Activated CD8-positive, alpha-beta memory T cell treated with anti-CD3 and anti-CD28 coated beads, Interleukin-2, amount 10 ng/mL, durations not matched to agents 7 days and 5 days (primary cell): Measurements from ENCODE around the gene PRKD2. TPM values are rescaled to one million over a fixed set of nuclear protein-coding genes. Genes with fewer than 3 reads are reported as not detected.
A peak's percentile ranks its signal among the peaks of the same experiment; 100 is the strongest.

Experiments used
- ATAC-seq: fragments of 150-1000 bp; cut with Tn5 transposase; one replicate; pipeline ENCODE4 v1.10.0; 2021; ENCODE audit warnings: moderate library complexity
- CTCF ChIA-PET: fragments of 350-600 bp; sonication (Branson Sonifier 250); formaldehyde crosslinking; loops from one replicate; lab custom pipeline; 2021; ENCODE audit warnings: antibody characterized with exemption; lab: Charles Lee
- DNase-seq: peaks from one replicate; pipeline ENCODE4 v3.0.0-alpha.2; 2020
- H3K27ac Mint-ChIP-seq: one replicate; pipeline ENCODE4 v1.8.0; 2021; ENCODE audit warnings: mild to moderate bottlenecking, mixed read lengths
- H3K27me3 Mint-ChIP-seq: one replicate; pipeline ENCODE4 v1.8.0; 2021; ENCODE audit warnings: mixed read lengths
- H3K36me3 Mint-ChIP-seq: one replicate; pipeline ENCODE4 v1.8.0; 2021; ENCODE audit warnings: mild to moderate bottlenecking, mixed read lengths
- H3K4me1 Mint-ChIP-seq: one replicate; pipeline ENCODE4 v1.8.0; 2021; ENCODE audit warnings: mixed read lengths
- H3K4me3 Mint-ChIP-seq: one replicate; pipeline ENCODE4 v1.8.0; 2021; ENCODE audit warnings: mild to moderate bottlenecking, moderate library complexity, mixed read lengths
- H3K9me3 Mint-ChIP-seq: one replicate; pipeline ENCODE4 v1.8.0; 2022; ENCODE audit warnings: low read depth, mixed read lengths
- total RNA-seq, 2 experiments: library from RNA; stranded (reverse); gene quantifications; one replicate each; pipeline ENCODE4 v1.2.3, GENCODE V29; 2021

PRKD2 gene
- total RNA-seq, 2 experiments from 2014 or later, result 147 to 187 TPM

DNA sequence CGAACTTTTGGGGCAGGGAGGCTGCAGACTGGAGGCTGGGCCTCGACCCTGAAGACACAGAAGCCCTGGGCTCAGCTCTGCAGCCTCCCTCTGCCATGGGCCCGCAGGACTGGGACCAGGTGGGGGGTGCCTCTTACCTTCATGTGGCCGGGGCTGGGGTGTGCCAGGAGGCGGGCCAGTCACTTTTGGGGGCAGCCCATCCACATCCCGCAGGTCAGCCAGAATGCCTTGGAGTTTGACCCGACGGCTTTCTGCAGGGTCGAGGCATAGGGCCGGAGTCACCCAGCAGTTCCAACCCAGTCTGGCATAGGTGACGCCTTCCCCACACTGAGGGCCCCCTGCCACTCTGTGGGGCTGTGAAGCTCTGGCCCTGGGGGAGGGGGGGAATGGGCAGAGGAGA is 10.8 kb upstream of the PRKD2 start:
- H3K9me3 Mint-ChIP-seq, result no peaks in the 10 kb centered on the region
- ATAC-seq (no peak), DNase-seq (no peak)
- H3K27ac Mint-ChIP-seq, result no peak overlapping the region
- no peaks in the 10 kb centered on the region for H3K27me3 Mint-ChIP-seq
- no peak overlapping the region for H3K4me3 Mint-ChIP-seq
- CTCF ChIA-PET, result interaction anchor here (1.0 to 5.0 kb wide), 18 partner anchors 8 to 114 kb away, joined by 3 to 86 read pairs (median 6); partner anchors contain the start of genes DACT3 and PRKD2
- peaks cover 32% of the 10 kb centered on the region for H3K4me1 Mint-ChIP-seq
- H3K36me3 Mint-ChIP-seq, result peaks cover 22% of the 10 kb centered on the region

DNA sequence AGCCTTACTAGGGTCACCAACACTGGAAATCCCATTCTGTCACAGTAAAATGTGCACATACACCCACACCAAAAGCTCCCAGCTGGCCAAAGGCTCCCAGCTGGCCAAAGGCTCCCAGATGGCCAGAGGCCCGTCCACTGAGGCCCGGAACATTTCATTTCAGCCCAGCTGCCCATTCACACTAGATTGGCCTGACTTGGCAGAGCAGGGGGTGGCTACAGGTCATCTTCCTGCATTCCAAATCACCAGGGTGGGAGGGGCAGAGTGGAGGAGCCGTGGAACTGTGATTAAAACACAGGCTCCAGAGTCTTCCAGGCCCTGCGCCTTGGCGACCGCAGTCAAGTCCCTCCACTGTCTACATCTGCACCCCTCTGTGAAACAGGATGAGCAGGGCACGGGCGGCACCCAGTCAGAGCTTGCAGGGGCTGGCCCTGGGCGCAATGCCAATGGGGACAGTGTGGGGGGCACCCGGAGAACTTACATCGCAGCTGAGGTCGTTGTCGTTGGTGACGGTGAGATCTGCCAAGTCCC is 10.1 kb upstream of the PRKD2 start:
- CTCF ChIA-PET, result interaction anchor here (1.2 to 3.7 kb wide), 5 partner anchors 9 to 30 kb away, joined by 3 to 43 read pairs (median 9); partner anchors contain the start of gene PRKD2
- no peaks in the 10 kb centered on the region for H3K27me3 Mint-ChIP-seq
- H3K27ac Mint-ChIP-seq, result no peak overlapping the region
- H3K4me3 Mint-ChIP-seq, result no peak overlapping the region
- H3K36me3 Mint-ChIP-seq, result peaks cover 22% of the 10 kb centered on the region
- no peak for DNase-seq
- H3K4me1 Mint-ChIP-seq, result peaks cover 31% of the 10 kb centered on the region
- H3K9me3 Mint-ChIP-seq, result no peaks in the 10 kb centered on the region
- no peak for ATAC-seq

DNA sequence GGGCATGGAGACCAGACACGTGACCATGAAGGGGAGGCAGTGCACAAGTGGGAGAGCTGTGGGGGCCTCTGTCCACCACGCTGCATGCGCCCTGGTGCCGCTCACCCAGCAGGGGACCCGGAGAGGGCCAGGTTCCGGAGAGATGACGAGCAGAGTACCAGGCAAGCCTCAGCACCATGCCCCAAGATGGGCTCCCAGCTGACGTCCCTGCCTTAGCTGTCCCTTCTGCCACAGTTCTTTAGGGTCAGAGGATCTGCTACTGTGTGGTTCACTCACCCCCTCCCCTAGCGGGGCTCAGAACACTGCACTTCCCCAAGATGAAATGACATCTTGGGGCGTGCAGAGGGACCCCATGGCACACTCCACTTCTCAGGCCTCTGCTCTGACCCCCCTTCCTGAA is 9.6 kb upstream of the PRKD2 start:
- Mint-ChIP-seq H3K4me1 (peaks cover 29% of the 10 kb centered on the region), H3K27ac (no peak overlapping the region), H3K4me3 (no peak overlapping the region), H3K36me3 (peaks cover 24% of the 10 kb centered on the region), H3K27me3 (no peaks in the 10 kb centered on the region), H3K9me3 (no peaks in the 10 kb centered on the region)
- ATAC-seq (no peak), DNase-seq (no peak)
- CTCF ChIA-PET, result interaction anchor here (1.2 to 3.7 kb wide), 2 partner anchors 8 to 12 kb away, joined by 3 to 43 read pairs; partner anchors contain the start of gene PRKD2

DNA sequence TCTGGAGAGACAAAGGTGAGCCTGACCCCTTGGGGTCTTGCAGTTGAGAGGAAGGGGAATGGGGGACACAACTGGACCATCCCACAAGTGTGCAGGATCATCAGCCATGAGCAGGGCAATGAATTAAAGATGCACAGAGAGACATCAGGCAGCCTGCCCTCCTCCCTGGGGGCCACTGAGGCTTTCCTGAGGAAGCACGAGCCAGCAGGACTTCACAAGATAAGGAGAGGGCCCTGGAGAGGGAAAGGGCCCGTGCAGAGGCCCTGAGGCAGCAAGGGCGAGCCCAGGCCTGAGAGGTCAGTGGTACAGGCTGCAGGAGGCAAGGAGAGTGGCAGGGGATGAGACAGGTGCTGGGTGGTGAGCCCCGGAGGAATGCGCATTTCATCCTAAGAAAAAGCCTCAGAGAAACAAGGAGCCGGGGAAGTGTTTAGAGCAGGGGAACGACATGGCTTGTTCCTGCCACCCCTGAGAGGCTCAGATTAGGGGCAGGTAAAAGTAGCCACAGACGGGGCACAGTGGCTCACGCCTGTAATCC is 9.0 kb upstream of the PRKD2 start:
- CTCF ChIA-PET, result interaction anchor here (1.5 kb wide), 1 partner anchor 21 kb away, joined by 5 read pairs; no protein-coding TSS in a partner anchor
- H3K4me1 Mint-ChIP-seq, result peaks cover 24% of the 10 kb centered on the region
- no peaks in the 10 kb centered on the region for H3K27me3 Mint-ChIP-seq
- no peak overlapping the region for H3K27ac Mint-ChIP-seq
- ATAC-seq (no peak), DNase-seq (no peak)
- peaks cover 24% of the 10 kb centered on the region for H3K36me3 Mint-ChIP-seq
- H3K9me3 Mint-ChIP-seq, result no peaks in the 10 kb centered on the region
- H3K4me3 Mint-ChIP-seq, result no peak overlapping the region

DNA sequence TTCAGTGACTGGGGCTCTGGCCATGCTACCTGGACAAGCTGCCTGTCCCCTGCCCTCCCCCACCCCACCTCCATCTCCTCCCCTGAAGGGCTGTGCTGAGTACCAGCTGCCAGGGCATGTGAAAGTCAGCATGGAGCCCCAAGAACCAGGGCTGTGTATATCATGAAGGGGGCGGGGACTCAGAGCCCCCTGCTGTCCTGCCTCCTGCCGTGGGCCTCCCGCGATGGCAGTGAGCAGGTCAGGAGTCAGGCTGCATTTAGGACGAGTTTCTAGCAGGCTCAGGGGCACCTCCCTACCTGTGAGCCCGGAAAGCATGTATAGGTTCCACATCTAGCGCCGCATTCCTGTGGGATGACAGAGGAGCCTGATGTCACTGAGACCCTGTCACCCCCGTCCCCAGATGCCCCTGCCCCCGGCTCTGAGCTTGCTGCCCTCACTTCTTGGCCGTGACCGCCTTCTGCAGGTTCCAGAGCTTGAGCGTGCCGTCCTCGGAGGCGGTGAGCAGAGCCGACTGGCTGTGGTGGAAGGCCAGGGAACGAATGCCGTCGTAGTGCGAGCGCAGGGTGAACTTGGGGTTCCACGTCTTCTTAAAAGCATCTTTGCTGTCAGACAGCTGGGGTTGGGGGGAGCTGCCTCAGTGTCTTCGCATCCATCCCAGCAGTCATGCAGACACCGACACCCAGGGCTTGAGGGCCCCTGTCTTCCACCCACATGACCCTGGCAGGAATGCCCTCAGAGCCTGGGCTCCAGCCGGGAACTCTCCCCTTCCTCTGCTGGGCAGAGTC is 8.3 kb upstream of the PRKD2 start:
- Mint-ChIP-seq H3K27ac (no peak overlapping the region), H3K27me3 (no peaks in the 10 kb centered on the region), H3K4me3 (no peak overlapping the region), H3K36me3 (peaks cover 26% of the 10 kb centered on the region), H3K4me1 (peaks cover 23% of the 10 kb centered on the region), H3K9me3 (no peaks in the 10 kb centered on the region)
- CTCF ChIA-PET, result interaction anchor here (1.5 to 1.6 kb wide), 2 partner anchors 18 to 21 kb away, joined by 3 to 5 read pairs; no protein-coding TSS in a partner anchor
- ATAC-seq (no peak), DNase-seq (no peak)

DNA sequence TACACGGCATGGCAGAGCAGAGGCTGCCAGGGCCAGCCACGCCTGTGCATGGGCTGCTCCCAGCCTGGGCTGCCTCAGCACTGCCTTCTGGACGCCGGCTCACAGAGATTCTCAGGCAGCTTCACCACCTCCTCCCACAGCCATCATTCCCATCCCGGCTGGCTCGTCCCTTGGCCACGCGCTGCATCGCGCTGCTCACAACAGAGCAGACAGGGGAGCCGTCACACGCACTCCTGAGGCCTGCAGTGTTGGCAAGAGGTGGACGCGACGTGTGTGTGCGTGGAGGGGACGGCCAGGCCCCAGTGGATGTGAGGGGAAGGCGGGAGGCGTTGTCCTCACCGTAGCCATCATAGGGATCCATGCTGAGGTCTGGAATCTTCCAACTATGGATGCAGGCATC is 7.6 kb upstream of the PRKD2 start:
- no peak for DNase-seq
- Mint-ChIP-seq H3K27ac (no peak overlapping the region), H3K4me3 (no peak overlapping the region), H3K36me3 (peaks cover 29% of the 10 kb centered on the region), H3K4me1 (peaks cover 25% of the 10 kb centered on the region), H3K9me3 (no peaks in the 10 kb centered on the region), H3K27me3 (no peaks in the 10 kb centered on the region)
- CTCF ChIA-PET, result interaction anchor here (1.5 to 2.5 kb wide), 3 partner anchors 12 to 20 kb away, joined by 3 to 8 read pairs (median 5); no protein-coding TSS in a partner anchor
- ATAC-seq, result no peak

DNA sequence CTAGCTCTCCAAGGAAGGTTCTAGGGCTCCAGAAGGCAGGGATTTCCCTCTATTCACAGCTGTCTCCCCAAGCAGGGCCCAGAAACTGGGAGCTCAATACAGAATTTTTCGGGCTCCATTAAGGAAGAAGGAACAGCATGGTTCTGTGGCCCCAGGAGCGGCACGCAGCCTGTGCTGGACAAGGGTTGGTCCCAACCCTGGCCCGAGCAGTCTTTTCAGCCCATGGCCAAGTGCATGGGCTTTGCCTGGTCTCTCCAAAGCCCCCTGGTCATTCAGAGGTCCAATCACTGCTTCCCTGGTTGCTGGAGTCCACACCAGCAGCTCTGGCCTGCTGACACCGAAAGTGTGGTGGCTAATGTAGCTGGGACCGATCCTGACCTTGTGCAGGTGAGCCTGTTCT is 6.6 kb upstream of the PRKD2 start:
- DNase-seq (no peak), ATAC-seq (no peak)
- Mint-ChIP-seq H3K4me1 (peaks cover 29% of the 10 kb centered on the region), H3K36me3 (peaks cover 29% of the 10 kb centered on the region), H3K9me3 (no peaks in the 10 kb centered on the region), H3K27ac (peak overlapping the region; percentile 56), H3K4me3 (no peak overlapping the region), H3K27me3 (no peaks in the 10 kb centered on the region)
- CTCF ChIA-PET, result interaction anchor here (1.1 to 2.5 kb wide), 2 partner anchors 11 to 30 kb away, joined by 5 to 8 read pairs; no protein-coding TSS in a partner anchor

DNA sequence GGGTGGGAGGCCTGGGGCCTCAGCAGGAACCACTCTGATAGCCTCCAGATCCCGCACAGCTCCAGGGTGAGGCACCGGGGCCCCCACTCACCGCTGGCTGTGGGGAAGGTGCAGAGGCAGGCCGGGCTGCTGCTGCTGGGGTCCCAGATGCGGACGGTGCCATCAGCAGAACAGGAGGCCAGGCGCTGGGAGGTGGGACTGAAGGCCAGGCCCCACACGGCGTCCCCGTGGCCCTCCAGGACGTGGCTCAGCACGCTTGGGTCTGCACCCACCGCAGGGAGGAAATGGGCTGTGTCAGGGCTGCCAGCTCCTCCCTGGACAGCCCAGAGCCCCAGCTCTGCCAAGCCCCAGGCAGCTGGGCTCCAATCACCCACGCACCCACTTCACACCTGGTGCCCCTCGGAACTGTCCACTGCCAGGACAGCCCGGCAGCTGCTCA is 6.1 kb upstream of the PRKD2 start:
- CTCF ChIA-PET, result interaction anchor here (1.1 to 2.5 kb wide), 2 partner anchors 10 to 31 kb away, joined by 5 to 8 read pairs; no protein-coding TSS in a partner anchor
- Mint-ChIP-seq H3K4me3 (no peak overlapping the region), H3K4me1 (peaks cover 34% of the 10 kb centered on the region), H3K27me3 (no peaks in the 10 kb centered on the region), H3K27ac (peak overlapping the region; percentile 56), H3K36me3 (peaks cover 30% of the 10 kb centered on the region), H3K9me3 (no peaks in the 10 kb centered on the region)
- ATAC-seq (no peak), DNase-seq (no peak)

DNA sequence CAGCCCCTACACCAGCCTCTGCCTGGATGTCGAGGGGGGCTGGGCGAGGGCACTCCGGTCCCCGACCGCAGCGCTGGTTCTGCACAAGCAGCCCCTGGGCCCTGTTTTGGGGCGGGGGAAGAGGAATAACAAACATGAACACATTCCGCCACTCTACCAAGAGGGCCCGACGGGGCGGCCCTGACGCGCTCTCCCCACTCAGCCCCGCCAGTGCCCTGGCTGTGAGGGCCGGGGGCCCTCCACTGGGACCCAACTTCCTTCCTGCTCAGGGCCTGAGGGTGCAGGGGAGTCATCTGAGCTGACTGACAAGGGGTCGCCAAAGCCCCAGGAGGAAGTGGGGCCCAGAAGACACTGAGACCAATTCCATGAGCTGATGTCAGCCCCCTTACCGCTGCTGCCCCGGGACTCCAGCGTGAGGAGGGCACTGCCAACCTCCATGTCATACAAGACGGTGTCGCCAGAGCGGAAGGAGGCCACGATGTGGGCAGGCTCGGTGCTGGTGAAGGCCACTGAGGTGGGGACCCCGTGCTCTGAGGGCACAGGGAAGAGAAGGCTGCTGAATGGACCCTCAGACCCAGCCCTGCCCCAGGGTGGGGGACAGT is 5.6 kb upstream of the PRKD2 start:
- CTCF ChIA-PET, result interaction anchor here (2.5 kb wide), 1 partner anchor 10 kb away, joined by 8 read pairs; no protein-coding TSS in a partner anchor
- no peak for ATAC-seq
- no peak for DNase-seq
- Mint-ChIP-seq H3K9me3 (no peaks in the 10 kb centered on the region), H3K27me3 (no peaks in the 10 kb centered on the region), H3K4me1 (peaks cover 38% of the 10 kb centered on the region), H3K4me3 (no peak overlapping the region), H3K36me3 (peaks cover 29% of the 10 kb centered on the region), H3K27ac (peak overlapping the region; percentile 56)

DNA sequence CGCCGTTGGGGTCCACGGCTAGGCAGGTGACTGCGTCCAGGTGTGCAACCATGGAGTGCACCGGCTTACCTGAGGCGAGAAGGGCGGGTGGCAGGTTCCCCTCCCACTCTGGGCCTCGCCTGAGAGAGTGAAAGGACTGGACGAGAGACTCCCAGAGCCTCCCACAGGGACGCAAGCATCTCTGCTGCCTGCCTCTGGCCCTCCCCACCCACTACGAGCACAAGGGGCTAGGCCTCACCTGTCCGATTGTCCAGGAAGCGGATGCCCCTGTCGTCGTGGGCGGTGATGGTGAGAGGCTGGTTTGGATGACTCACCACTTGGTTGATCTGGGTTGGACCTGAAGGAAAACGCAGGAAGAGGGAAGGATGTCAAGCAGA is 5.1 kb upstream of the PRKD2 start:
- DNase-seq (no peak), ATAC-seq (no peak)
- H3K27me3 Mint-ChIP-seq, result no peaks in the 10 kb centered on the region
- H3K27ac Mint-ChIP-seq, result no peak overlapping the region
- H3K4me1 Mint-ChIP-seq, result peaks cover 38% of the 10 kb centered on the region
- CTCF ChIA-PET, result interaction anchor here (2.5 kb wide), 1 partner anchor 9 kb away, joined by 8 read pairs; no protein-coding TSS in a partner anchor
- H3K36me3 Mint-ChIP-seq, result peaks cover 28% of the 10 kb centered on the region
- no peaks in the 10 kb centered on the region for H3K9me3 Mint-ChIP-seq
- no peak overlapping the region for H3K4me3 Mint-ChIP-seq

DNA sequence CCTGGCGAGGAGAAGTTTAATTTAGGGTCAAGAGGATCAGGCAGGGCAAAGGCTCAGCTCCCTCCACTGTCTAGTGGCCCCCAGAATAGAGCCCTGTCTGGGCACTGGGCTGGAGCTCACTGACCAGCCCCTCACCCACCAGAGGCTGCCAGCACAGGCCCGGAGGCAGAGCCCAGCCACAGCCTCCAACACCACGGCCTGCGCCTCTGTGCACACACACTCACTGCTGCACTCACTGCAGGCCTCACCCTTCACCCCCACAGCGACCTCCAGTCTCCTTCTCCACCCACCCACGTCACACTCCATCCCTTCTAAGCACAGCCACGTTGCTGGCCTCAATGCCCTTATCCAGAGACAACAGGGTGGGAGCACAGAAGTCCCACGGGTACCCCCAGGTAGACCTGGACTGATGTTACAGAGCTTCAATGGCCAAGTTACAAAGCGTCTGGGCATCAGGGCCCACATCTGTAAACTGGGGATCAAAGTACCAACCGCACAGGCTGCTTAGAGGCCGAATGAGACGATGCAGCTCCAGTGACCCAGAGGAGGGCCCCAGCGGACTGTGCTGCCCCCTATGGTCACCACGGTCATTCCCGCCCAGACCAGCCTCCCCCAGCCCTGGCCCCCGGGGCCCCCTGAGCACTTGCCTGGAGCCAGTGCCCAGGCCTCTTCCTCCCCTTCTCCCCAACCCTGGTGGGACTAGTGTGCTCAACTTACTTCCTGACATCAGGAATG is 4.5 kb upstream of the PRKD2 start:
- peaks cover 38% of the 10 kb centered on the region for H3K4me1 Mint-ChIP-seq
- H3K27me3 Mint-ChIP-seq, result no peaks in the 10 kb centered on the region
- CTCF ChIA-PET, result interaction anchor here (1.4 kb wide), 1 partner anchor 19 kb away, joined by 3 read pairs; no protein-coding TSS in a partner anchor
- no peak overlapping the region for H3K4me3 Mint-ChIP-seq
- no peak overlapping the region for H3K27ac Mint-ChIP-seq
- ATAC-seq, result no peak
- H3K9me3 Mint-ChIP-seq, result no peaks in the 10 kb centered on the region
- DNase-seq, result no peak
- H3K36me3 Mint-ChIP-seq, result peaks cover 26% of the 10 kb centered on the region

DNA sequence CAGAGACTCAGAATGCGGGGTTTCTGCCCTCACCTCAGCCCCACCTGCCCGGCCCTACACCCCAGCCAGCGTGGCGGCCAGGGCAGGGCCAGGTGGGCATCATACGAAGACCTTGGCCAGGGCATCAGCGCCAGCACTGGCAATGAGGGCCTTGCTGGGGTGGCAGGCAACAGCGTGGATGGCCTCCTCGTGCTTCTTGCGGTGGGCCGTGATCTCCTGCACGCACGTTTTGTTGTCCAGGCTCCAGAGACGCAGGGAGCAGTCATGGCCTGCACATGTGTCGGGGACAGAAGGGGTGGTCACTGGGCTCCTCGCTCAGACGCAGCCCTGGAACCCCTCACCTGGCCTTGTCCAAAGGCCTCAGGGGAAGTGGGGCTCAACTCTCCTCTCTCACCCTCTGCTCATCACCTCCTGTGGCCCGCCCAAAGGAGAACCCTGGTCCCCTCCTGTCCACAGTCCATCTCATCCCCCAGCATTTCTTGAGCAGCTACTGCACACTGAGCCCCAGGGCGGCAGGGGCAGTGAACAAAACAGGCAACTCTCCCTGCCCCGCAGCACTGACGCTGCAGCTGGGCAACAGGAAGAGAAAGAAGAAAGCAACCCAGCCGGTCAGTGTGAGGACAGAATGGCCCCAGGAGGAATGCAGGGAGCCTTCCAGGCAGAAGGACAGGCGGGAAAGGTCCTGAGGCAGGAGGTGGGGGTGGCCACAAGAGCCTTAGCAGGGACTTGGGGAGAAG is 3.8 kb upstream of the PRKD2 start:
- Mint-ChIP-seq H3K27ac (no peak overlapping the region), H3K27me3 (no peaks in the 10 kb centered on the region), H3K4me3 (no peak overlapping the region), H3K36me3 (peaks cover 32% of the 10 kb centered on the region), H3K4me1 (peaks cover 38% of the 10 kb centered on the region), H3K9me3 (no peaks in the 10 kb centered on the region)
- no peak for ATAC-seq
- CTCF ChIA-PET, result interaction anchor here (0.8 to 1.4 kb wide), 2 partner anchors 8 to 19 kb away, joined by 3 to 5 read pairs; no protein-coding TSS in a partner anchor
- DNase-seq, result no peak
